Ectodermal cell (in vitro differentiated cells): ENCODE results near the gene SKIDA1.

Experiments
- H3K27ac ChIP-seq: 2 replicates; pipeline ENCODE4 v1.7.0; 2013; ENCODE audit warnings: mild to moderate bottlenecking, low read depth, low read length; ENCODE audit not compliant: insufficient read depth, poor library complexity, severe bottlenecking
- H3K27me3 ChIP-seq: 2 replicates; pipeline ENCODE4 v1.7.0; 2013; ENCODE audit warnings: mild to moderate bottlenecking, low read length; ENCODE audit not compliant: insufficient read depth, control insufficient read depth, poor library complexity, severe bottlenecking
- H3K36me3 ChIP-seq: one replicate; pipeline ENCODE4 v1.7.0; 2013; ENCODE audit warnings: low read length; ENCODE audit not compliant: control insufficient read depth, insufficient read depth
- H3K4me1 ChIP-seq: one replicate; pipeline ENCODE4 v1.7.0; 2013; ENCODE audit warnings: low read length; ENCODE audit not compliant: control insufficient read depth, insufficient read depth
- H3K4me3 ChIP-seq: 2 replicates; pipeline ENCODE4 v1.7.0; 2013; ENCODE audit warnings: low read depth, low read length, control low read depth; ENCODE audit not compliant: insufficient read depth
- H3K9me3 ChIP-seq: 2 replicates; pipeline ENCODE4 v1.7.0; 2013; ENCODE audit warnings: mild to moderate bottlenecking, low read length, moderate library complexity; ENCODE audit not compliant: control insufficient read depth
- whole genome bisulfite sequencing, 2 experiments: methylation state at CpG; one replicate each; pipeline ENCODE4 v1.1.7; 2013; ENCODE audit warnings: missing lambda C conversion rate in 2 of 2; 5-methylcytosine and 5-hydroxymethylcytosine counted together

The SKIDA1 gene

DNA sequence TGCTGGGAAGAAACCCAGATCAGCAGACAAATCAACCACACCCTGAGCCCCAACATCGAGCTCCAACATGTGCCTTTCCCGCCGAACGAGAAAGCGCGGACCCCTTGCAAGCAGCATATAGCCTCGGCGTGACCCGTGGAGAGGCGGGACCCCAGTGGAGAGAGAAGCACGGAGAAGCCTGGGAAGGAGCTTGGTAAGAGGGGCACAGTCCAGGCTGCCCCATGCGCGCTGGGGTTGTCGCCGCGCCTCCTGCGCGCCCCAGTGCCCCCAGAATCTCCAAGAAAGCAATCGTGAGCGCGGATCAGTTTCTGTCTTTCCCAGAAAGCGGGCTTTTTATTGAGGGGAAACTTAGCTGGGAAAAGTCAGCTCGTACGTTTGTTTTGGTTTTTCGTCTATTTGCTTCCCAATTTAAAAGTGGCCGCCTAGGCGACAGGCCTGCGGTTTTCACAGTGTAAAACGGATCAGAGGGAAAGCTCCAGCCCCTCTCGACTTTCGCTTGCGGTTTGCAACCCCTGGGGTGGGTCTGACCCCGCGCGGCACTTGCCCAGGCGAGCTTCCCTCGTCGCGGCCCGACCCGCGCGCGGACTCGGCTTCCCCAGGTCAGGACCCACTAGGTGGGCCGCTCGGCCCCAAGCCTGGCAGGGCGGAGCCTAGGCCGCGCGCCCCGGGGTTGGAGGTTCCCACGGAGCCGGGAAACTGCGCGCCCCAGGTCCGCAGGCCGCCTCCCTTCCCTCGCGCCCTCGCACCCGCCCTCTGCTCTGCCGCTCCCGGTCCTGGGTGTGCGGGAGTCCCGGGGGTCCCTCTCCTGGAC lies 31.1 kb downstream of the SKIDA1 start:
- Histone ChIP-seq H3K4me1 (peaks cover 10% of the 10 kb centered on the region), H3K36me3 (no peaks in the 10 kb centered on the region), H3K27ac (peak overlapping the region; percentile 58), H3K4me3 (peak overlapping the region; percentile 93), H3K27me3 (peaks cover 3% of the 10 kb centered on the region), H3K9me3 (no peaks in the 10 kb centered on the region)
- WGBS, 2 experiments: 22% methylated on average over 66 of the region's 66 CpGs

DNA sequence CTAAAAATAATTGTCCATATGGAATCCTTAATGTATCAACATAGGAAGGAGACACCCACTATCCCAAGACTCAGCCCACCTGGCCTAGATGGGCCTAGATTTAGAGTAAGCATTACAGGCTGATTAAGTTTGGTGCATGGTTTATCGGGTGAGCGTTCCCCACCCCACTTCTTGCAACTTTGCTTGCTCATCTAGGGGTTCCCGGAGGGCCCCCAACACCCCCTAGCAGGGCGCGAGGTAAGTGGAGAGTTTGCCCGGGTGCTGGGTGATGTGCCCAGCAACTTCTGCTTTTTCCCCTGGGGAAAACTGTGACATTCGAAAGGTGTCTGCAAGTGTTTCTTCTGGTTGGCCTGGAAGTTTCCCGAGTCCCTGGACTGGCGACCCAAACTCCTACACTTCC lies 31.7 kb downstream of the SKIDA1 start:
- Histone ChIP-seq H3K4me3 (peak overlapping the region; percentile 93), H3K36me3 (no peaks in the 10 kb centered on the region), H3K4me1 (peaks cover 10% of the 10 kb centered on the region), H3K27ac (no peak overlapping the region), H3K9me3 (no peaks in the 10 kb centered on the region), H3K27me3 (peaks cover 3% of the 10 kb centered on the region)
- WGBS, 2 experiments: 88% methylated on average over 9 of the region's 9 CpGs

DNA sequence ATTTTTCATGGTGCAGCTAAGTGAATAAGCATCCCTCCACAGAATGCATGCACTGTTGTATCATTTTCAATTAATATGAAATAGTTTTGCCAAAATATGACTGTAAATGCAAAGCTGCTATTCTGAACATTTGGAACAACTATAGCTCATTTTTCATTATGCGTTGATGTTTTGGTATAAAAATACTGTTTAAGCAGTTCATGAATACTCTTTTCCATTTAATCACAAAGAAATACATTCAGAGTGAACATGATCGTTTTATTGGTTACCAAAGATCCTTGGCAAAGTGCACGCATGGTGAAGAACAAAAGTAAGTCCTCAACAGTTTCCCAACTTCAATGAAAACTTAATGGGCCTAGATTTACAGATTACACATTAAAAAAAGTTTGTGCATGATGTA lies 33.1 kb downstream of the SKIDA1 start:
- no peaks in the 10 kb centered on the region for H3K4me1 ChIP-seq
- no peaks in the 10 kb centered on the region for H3K36me3 ChIP-seq
- no peak overlapping the region for H3K4me3 ChIP-seq
- no peaks in the 10 kb centered on the region for H3K9me3 ChIP-seq
- H3K27me3 ChIP-seq: no peaks in the 10 kb centered on the region
- WGBS, 2 experiments: 91 to 97% methylated on average over 3 of the region's 3 CpGs
- no peak overlapping the region for H3K27ac ChIP-seq

DNA sequence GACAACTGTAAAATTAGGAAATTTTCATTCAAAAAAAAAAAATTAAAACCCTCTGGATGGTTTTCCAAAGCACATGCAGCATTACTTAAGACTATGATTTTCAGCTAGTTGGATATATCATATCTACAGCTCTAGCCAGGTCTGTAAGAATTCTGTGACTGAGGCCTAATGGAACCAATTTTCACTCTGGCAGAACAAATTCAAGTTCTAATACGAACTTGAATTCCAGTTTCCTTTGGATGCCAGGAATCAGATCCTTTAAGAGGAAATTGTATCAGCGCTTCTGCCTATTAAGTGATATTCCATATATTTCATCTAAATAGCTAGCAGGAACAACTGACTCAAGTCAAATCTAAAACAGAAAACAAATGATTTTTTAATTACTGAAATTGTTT lies 34.8 kb downstream of the SKIDA1 start:
- Histone ChIP-seq H3K9me3 (no peaks in the 10 kb centered on the region), H3K27ac (no peak overlapping the region), H3K4me1 (no peaks in the 10 kb centered on the region), H3K4me3 (no peak overlapping the region), H3K27me3 (no peaks in the 10 kb centered on the region), H3K36me3 (no peaks in the 10 kb centered on the region)
- 97 to 98% methylated on average over 2 of the region's 2 CpGs for WGBS, 2 experiments

DNA sequence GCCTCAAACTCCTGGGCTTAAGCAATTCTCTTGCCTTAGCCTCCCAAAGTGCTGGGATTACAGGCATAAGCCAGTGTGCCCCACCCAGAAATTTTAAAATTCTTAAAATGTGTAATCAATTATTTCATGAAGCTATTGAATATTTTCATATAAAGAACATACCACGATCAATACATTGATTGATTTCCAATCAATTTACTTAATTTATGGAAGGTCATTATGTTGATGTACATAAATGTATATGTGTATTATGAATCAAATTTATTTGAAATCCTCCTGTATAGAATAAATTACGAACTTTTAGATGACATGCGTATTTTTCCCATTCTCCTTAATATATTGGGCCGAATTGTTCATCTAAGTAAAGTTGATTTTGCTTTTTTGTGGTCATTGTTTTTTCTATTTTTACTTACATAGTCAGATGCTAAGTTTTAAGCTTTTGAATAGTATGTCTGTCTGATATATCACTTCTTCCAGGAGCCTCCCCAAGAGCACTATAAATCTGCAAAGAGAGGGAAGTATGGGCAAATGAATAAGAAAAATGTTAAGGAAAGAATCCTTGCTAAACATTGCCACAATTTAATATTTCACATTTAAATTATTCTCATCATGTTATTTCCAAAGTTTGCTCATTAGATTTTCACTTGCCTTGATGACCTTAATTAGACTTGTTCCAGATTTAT lies 35.3 kb downstream of the SKIDA1 start:
- no peaks in the 10 kb centered on the region for H3K4me1 ChIP-seq
- no peak overlapping the region for H3K27ac ChIP-seq
- H3K4me3 ChIP-seq: no peak overlapping the region
- 100% methylated on average over 2 of the region's 4 CpGs; no CpG with 5 or more reads in 1 of the 2 experiments for WGBS, 2 experiments
- no peaks in the 10 kb centered on the region for H3K36me3 ChIP-seq
- no peaks in the 10 kb centered on the region for H3K27me3 ChIP-seq
- no peaks in the 10 kb centered on the region for H3K9me3 ChIP-seq

DNA sequence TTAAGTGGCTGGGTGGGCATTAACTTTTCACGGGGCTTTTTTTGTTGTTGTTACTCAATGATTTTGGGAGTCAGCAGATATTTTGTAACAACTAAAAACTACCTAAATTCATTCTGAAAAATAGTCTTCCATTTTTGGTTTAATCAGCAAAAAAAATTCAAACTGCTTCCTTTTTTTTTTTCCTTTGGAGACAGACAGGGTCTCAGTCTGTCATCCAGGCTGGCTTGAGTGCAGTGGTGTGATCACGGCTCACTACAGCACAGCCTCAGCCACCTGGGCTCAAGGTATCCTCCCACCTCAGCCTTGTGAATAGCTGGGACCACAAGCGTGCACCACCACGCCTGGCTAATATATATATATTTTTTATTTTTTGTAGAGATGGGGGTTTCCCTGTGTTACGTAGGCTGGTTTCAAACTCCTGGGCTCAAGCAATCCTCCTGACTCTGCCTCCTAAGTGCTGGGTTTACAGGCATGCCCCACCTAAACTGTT lies 36.5 kb downstream of the SKIDA1 start:
- no peak overlapping the region for H3K27ac ChIP-seq
- WGBS, 2 experiments: 82 to 86% methylated on average over 4 of the region's 5 CpGs
- H3K36me3 ChIP-seq: no peaks in the 10 kb centered on the region
- no peak overlapping the region for H3K4me3 ChIP-seq
- no peaks in the 10 kb centered on the region for H3K9me3 ChIP-seq
- H3K4me1 ChIP-seq: no peaks in the 10 kb centered on the region
- no peaks in the 10 kb centered on the region for H3K27me3 ChIP-seq

DNA sequence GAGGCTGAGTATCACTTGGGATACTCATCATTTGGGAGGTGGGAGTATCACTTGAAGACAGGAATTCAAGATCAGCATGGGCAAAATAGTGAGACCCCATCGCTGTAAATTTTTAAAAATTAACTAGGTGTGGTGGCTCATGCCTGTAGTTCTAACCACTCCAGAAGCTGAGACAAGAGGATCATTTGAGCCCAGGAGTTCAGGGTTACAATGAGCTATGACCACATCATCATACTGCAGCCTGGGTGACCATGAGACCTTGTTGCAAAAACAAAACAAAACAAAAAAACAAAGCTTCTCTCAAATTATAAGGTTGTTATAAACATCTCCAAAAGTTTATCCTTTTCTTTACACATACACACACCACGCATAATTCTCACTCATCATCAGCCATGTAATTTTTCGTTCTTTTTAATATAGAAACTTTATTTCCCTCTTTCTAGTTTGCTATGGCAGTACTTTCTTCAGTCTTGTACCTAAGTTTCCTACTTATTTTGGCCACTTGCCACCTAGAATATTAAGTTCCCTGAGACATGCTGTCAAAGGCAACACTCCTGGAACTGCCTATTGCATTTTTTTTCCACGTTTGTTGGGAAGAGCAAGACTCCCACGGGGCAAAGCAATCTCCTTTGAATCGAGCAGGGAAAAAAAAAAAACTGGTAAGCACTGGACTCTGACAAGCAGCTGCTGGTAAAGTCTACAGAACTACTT lies 37.1 kb downstream of the SKIDA1 start:
- H3K27me3 ChIP-seq: no peaks in the 10 kb centered on the region
- H3K4me3 ChIP-seq: no peak overlapping the region
- no peaks in the 10 kb centered on the region for H3K9me3 ChIP-seq
- H3K27ac ChIP-seq: no peak overlapping the region
- no peaks in the 10 kb centered on the region for H3K36me3 ChIP-seq
- WGBS, 2 experiments: 68% methylated on average over 6 of the region's 6 CpGs
- no peaks in the 10 kb centered on the region for H3K4me1 ChIP-seq

DNA sequence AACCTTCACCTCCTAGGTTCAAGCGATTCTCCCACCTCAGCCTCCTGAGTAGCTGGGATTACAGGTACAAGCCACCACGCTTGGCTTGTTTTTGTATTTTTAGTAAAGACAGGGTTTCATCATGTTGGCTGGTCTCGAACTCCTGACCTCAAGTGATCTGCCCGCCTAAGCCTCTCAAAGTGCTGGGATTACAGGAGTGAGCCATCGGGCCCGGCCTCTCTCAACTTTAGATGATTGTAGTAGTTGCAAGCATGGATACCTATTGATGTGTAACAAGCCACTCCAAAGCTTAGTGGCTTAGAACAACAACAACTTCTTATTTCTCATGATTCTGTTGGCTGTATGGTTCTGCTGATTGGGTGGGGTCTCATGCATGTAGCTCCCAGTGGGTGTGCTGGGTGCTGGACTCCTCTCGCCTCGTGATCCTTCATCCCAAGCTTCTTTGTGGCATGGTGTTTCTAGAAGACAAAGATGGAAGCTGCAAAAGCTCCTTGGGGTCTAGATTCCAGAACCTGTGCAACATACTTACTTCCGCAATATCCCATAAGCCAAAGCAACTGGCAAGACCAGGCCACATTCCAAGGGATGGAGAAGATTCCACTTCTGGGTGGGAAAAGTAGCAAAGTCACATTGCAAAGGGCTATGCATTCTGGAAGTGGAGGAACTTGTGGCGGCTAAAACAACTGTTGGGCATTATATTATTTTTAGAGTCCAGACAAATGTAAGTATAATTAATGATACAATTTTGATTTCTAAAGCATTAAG lies 37.9 kb downstream of the SKIDA1 start:
- WGBS, 2 experiments: 90 to 95% methylated on average over 10 of the region's 10 CpGs

DNA sequence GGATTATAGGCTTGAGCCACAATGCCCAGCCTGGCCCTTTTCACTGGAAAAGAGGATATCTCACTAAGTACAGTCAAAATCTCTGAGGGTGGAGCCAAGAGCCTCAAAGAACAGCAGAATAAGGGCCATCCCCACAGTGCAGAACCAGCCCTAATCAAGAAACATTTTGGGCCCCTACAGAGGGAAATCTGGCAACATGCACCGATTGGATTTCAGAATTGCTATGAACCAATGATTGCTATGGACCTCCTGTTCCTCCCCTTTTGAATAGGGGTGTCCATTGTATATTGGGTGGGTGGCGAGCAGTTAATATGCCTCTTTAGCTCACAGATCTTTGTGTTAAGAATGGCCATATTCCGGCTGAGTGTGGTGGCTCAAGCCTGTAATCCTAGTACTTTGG lies 42.7 kb downstream of the SKIDA1 start:
- H3K27me3 ChIP-seq: no peaks in the 10 kb centered on the region
- 93 to 97% methylated on average over 3 of the region's 3 CpGs for WGBS, 2 experiments
- H3K4me3 ChIP-seq: no peak overlapping the region
- H3K36me3 ChIP-seq: no peaks in the 10 kb centered on the region
- no peak overlapping the region for H3K27ac ChIP-seq
- H3K9me3 ChIP-seq: no peaks in the 10 kb centered on the region
- no peaks in the 10 kb centered on the region for H3K4me1 ChIP-seq

More for the DNA sequence above, 37.9 kb downstream of the SKIDA1 start:
- H3K36me3 ChIP-seq: no peaks in the 10 kb centered on the region
- H3K27ac ChIP-seq: no peak overlapping the region
- no peaks in the 10 kb centered on the region for H3K27me3 ChIP-seq
- H3K9me3 ChIP-seq: no peaks in the 10 kb centered on the region
- H3K4me1 ChIP-seq: no peaks in the 10 kb centered on the region
- no peak overlapping the region for H3K4me3 ChIP-seq
